NT2/D1 (cell line): ENCODE results near the gene TSEN2.

Experiments used
- DNase-seq: peaks from one replicate; pipeline ENCODE4 v3.0.0-alpha.2; 2011; ENCODE audit warnings: low read depth, low spot score
- H3K27me3 ChIP-seq: 2 replicates; pipeline ENCODE4 v1.6.0; 2011; ENCODE audit warnings: mild to moderate bottlenecking; ENCODE audit not compliant: insufficient read length, insufficient read depth
- H3K36me3 ChIP-seq: 2 replicates; pipeline ENCODE4 v1.6.1; 2011; ENCODE audit warnings: mild to moderate bottlenecking, low read length, mixed read lengths; ENCODE audit not compliant: insufficient read depth, insufficient read length
- H3K4me1 ChIP-seq: 2 replicates; pipeline ENCODE4 v1.5.1; 2011; ENCODE audit not compliant: insufficient read depth, insufficient read length
- H3K4me3 ChIP-seq: 2 replicates; pipeline ENCODE4 v1.5.1; 2011; ENCODE audit warnings: low read depth; ENCODE audit not compliant: insufficient read length
- H3K9ac ChIP-seq: 2 replicates; pipeline ENCODE4 v1.6.0; 2011; ENCODE audit warnings: low read depth; ENCODE audit not compliant: insufficient read length
- H3K9me3 ChIP-seq: 2 replicates; pipeline ENCODE4 v1.5.1; 2011; ENCODE audit warnings: mild to moderate bottlenecking, low read length; ENCODE audit not compliant: insufficient read depth
- SUZ12 ChIP-seq: IDR thresholded peaks from 2 replicates; pipeline ENCODE4 v1.6.1; 2011; ENCODE audit not compliant: insufficient read length, insufficient read depth; ENCODE audit errors: extremely low read depth
- YY1 ChIP-seq: IDR thresholded peaks from 2 replicates; pipeline ENCODE4 v1.6.1; 2011; ENCODE audit not compliant: insufficient read length, insufficient read depth
- ZNF274 ChIP-seq: IDR thresholded peaks from 2 replicates; pipeline ENCODE4 v1.6.1; 2011; ENCODE audit warnings: mild to moderate bottlenecking, low read depth, low read length

TSEN2 gene

GRCh38 chr3:12484198-12484982 is at the start of gene TSEN2:
TSS of gene TSEN2 (plus strand) at chr3:12484480. CDS start at chr3:12489801, 5,321 bp downstream.
- Histone ChIP-seq H3K36me3 (peaks cover 30% of the 10 kb centered on the region), H3K27me3 (no peaks in the 10 kb centered on the region), H3K9me3 (no peaks in the 10 kb centered on the region), H3K4me3 (peak within 1 kb of the TSS; percentile 87), H3K4me1 (peaks cover 3% of the 10 kb centered on the region), H3K9ac (peak within 1 kb of the TSS; percentile 97)
- TF ChIP-seq SUZ12 = no peak
- no peak for TF ChIP-seq YY1
- TF ChIP-seq ZNF274 = no peak
- DNase-seq = peak; percentile 94

GRCh38 chr3:12436514-12437220 is 47.6 kb upstream of the TSEN2 start:
- Histone ChIP-seq H3K4me3 (no peak overlapping the region), H3K4me1 (peaks cover 10% of the 10 kb centered on the region), H3K27me3 (no peaks in the 10 kb centered on the region), H3K9me3 (no peaks in the 10 kb centered on the region), H3K9ac (no peak overlapping the region), H3K36me3 (no peaks in the 10 kb centered on the region)
- no peak for TF ChIP-seq SUZ12
- no peak for TF ChIP-seq YY1
- no peak for TF ChIP-seq ZNF274
- DNase-seq = no peak

- Histone ChIP-seq H3K9me3 (no peaks in the 10 kb centered on the region), H3K4me3 (no peak overlapping the region), H3K36me3 (no peaks in the 10 kb centered on the region), H3K4me1 (peaks cover 10% of the 10 kb centered on the region), H3K9ac (no peak overlapping the region), H3K27me3 (peaks cover 2% of the 10 kb centered on the region)
- no peak for DNase-seq
- TF ChIP-seq SUZ12 = no peak
- no peak for TF ChIP-seq YY1
- no peak for TF ChIP-seq ZNF274
Measured at GRCh38 chr3:12437221-12437605, 47.1 kb upstream of the TSEN2 start.

- Histone ChIP-seq H3K9me3 (no peaks in the 10 kb centered on the region), H3K36me3 (no peaks in the 10 kb centered on the region), H3K9ac (no peak overlapping the region), H3K4me1 (peaks cover 10% of the 10 kb centered on the region), H3K27me3 (peaks cover 2% of the 10 kb centered on the region), H3K4me3 (no peak overlapping the region)
- TF ChIP-seq YY1 = no peak
- no peak for TF ChIP-seq ZNF274
- TF ChIP-seq SUZ12 = no peak
- DNase-seq = no peak
Measured at GRCh38 chr3:12437861-12438260, 46.4 kb upstream of the TSEN2 start.

- Histone ChIP-seq H3K9ac (no peak overlapping the region), H3K4me3 (no peak overlapping the region), H3K9me3 (no peaks in the 10 kb centered on the region), H3K27me3 (peaks cover 2% of the 10 kb centered on the region), H3K4me1 (peaks cover 10% of the 10 kb centered on the region), H3K36me3 (no peaks in the 10 kb centered on the region)
- no peak for DNase-seq
- TF ChIP-seq YY1 (no peak), ZNF274 (no peak), SUZ12 (no peak)
Measured at GRCh38 chr3:12438318-12438717, 46.0 kb upstream of the TSEN2 start.

- peaks cover 5% of the 10 kb centered on the region for H3K27me3 ChIP-seq
- TF ChIP-seq YY1 = no peak
- no peak for TF ChIP-seq ZNF274
- TF ChIP-seq SUZ12 = no peak
- no peaks in the 10 kb centered on the region for H3K9me3 ChIP-seq
- H3K36me3 ChIP-seq = no peaks in the 10 kb centered on the region
- peaks cover 10% of the 10 kb centered on the region for H3K4me1 ChIP-seq
- no peak for DNase-seq
- H3K9ac ChIP-seq = no peak overlapping the region
- H3K4me3 ChIP-seq = no peak overlapping the region
Measured at GRCh38 chr3:12439161-12439940, 44.9 kb upstream of the TSEN2 start.
